Ovary (tissue), 9 donors: Measurements from ENCODE around the gene FNBP1L. TPM values are rescaled to one million over a fixed set of nuclear protein-coding genes. Genes with fewer than 3 reads are reported as not detected.
"Not testable (repeated sequence)": the region's sequence is repeated elsewhere in the genome, so short reads cannot be mapped to it uniquely, and the experiment has no call there.

ENCODE experiments used
- DNase-seq, 5 donors: peaks; one replicate each; pipeline ENCODE4 v3.0.0-alpha.2; 2019 to 2020
- H3K27ac ChIP-seq, 2 donors: fragments of 200-600 bp; one replicate each; pipeline versions ENCODE4 v1.5.1 to v1.8.0; 2019 to 2022
- H3K27me3 ChIP-seq: fragments of 200-600 bp; one replicate; pipeline ENCODE4 v1.8.0; 2022
- H3K36me3 ChIP-seq: fragments of 200-600 bp; sonication (generic); one replicate; pipeline ENCODE4 v1.5.1; 2019
- H3K4me1 ChIP-seq: one replicate; pipeline ENCODE4 v1.8.1; 2013; ENCODE audit warnings: mild to moderate bottlenecking, moderate library complexity; ENCODE audit not compliant: insufficient read depth
- H3K4me3 ChIP-seq: fragments of 200-600 bp; sonication (generic); one replicate; pipeline ENCODE4 v1.5.1; 2017
- H3K9me3 ChIP-seq, 2 donors: fragments of 200-600 bp in 1 of 2; sonication (generic) in 1 of 2; one replicate each; pipeline versions ENCODE4 v1.5.1 to v1.8.1; 2013 to 2019; ENCODE audit warnings: mild to moderate bottlenecking in 1 of 2, moderate library complexity in 1 of 2
- CTCF ChIP-seq, 3 donors: fragments of 450-650 bp in 2 of 3; fragments of 200-600 bp in 1 of 3; IDR thresholded peaks; one replicate each; pipeline versions ENCODE4 v1.5.1 to v1.8.0; 2016 to 2022; ENCODE audit warnings: antibody characterized with exemption in 3 of 3, mild to moderate bottlenecking in 1 of 3
- EP300 ChIP-seq: sonication (generic); formaldehyde crosslinking; IDR thresholded peaks from one replicate; pipeline ENCODE4 v1.6.1; 2017; ENCODE audit warnings: antibody characterized with exemption
- POLR2A ChIP-seq: fragments of 450-650 bp; IDR thresholded peaks from one replicate; pipeline ENCODE4 v1.6.1; 2017; ENCODE audit warnings: antibody characterized with exemption, mild to moderate bottlenecking, moderate library complexity
- WGBS, 3 donors: extraction: QIAGEN DNeasy Blood & Tissue Kit in 1 of 3; methylation state at CpG; one replicate each; pipeline versions ENCODE4 v1.1.5 to v1.1.7; 2013 to 2017; 5-methylcytosine and 5-hydroxymethylcytosine counted together
- intact Hi-C, 4 donors: fragments of 100-400 bp; cut with DNase I; formaldehyde crosslinking; loops; one replicate each; pipeline versions ENCODE4 v1.11.0 to v1.15.1; 2022 to 2023
- polyA plus RNA-seq, 2 donors: library from polyadenylated mRNA; stranded (reverse); fragments of 200-250 nt in 1 of 2; fragments of 350-450 nt in 1 of 2; fragmentation: Illumina TruSeq in 1 of 2; extraction: RNeasy Lipid Tissue Mini Kit (QIAGEN cat#74804) in 1 of 2; gene quantifications; one replicate each; pipeline ENCODE4 v1.2.3, GENCODE V29; 2013 to 2014
- total RNA-seq, 7 donors: library from RNA; depleted of rRNA in 2 of 7; stranded (reverse); fragments of >200 nt in 2 of 7; fragmentation: NEBNext Ultra II Directional in 3 of 7; extraction: Animal tissue kit (Norgen Biotek cat#: 25700) in 3 of 7; gene quantifications; one replicate each; pipeline versions ENCODE4 v1.1.0 to v1.2.4, GENCODE V29; 2016 to 2023
- donor health status: DM: no; HTN: no; CAD: no; lungs with moderate emphysema.
- donor health status: DM: no; HTN: no; CAD: no.
- donor health status: Bipolar disorder and iron deficiency.
- donor health status: DM: yes; HTN: yes; CAD: no.
- donor health status: DM: no; HTN: no; CAD: no.
- donor health status: DM: yes; HTN: yes; CAD: no.

The FNBP1L gene
- total and polyA plus RNA-seq, 9 donors: 11.9 to 27.6 (median 18.4) TPM

GRCh38 chr1:93471284-93471683, 23.4 kb downstream of the FNBP1L start:
- WGBS, 3 donors: 60 to 76% (median 70%) methylated on average over 6 of the region's 6 CpGs
- no peak overlapping the region for H3K27ac ChIP-seq
- no peak overlapping the region for H3K4me3 ChIP-seq
- intact Hi-C loops: no loop called here
- TF ChIP-seq CTCF (IDR thresholded peaks at IDR 0.05) (no peak), EP300 (no peak), POLR2A (no peak)
- H3K4me1 ChIP-seq: peaks cover 2% of the 10 kb centered on the region
- H3K9me3 ChIP-seq: no peaks in the 10 kb centered on the region
- H3K36me3 ChIP-seq: no peaks in the 10 kb centered on the region
- no peaks in the 10 kb centered on the region for H3K27me3 ChIP-seq
- DNase-seq: no peak

- WGBS, 3 donors: 75 to 78% (median 76%) methylated on average over 1 of the region's 1 CpG
- no peak for DNase-seq
- Histone ChIP-seq H3K4me1 (peaks cover 2% of the 10 kb centered on the region), H3K27ac (no peak overlapping the region), H3K27me3 (no peaks in the 10 kb centered on the region), H3K36me3 (no peaks in the 10 kb centered on the region), H3K9me3 (no peaks in the 10 kb centered on the region), H3K4me3 (no peak overlapping the region)
- TF ChIP-seq EP300 (no peak), POLR2A (no peak), CTCF (IDR thresholded peaks at IDR 0.05) (no peak)
- intact Hi-C loops: no loop called here
Measured at GRCh38 chr1:93471911-93472310, 24.0 kb downstream of the FNBP1L start.

GRCh38 chr1:93474321-93474720, 26.4 kb downstream of the FNBP1L start:
- H3K27me3 ChIP-seq: no peaks in the 10 kb centered on the region
- H3K9me3 ChIP-seq: no peaks in the 10 kb centered on the region
- H3K36me3 ChIP-seq: no peaks in the 10 kb centered on the region
- peaks cover 2% of the 10 kb centered on the region for H3K4me1 ChIP-seq
- H3K4me3 ChIP-seq: no peak overlapping the region
- WGBS, 3 donors: 54 to 72% (median 59%) methylated on average over 2 of the region's 2 CpGs
- no peak for DNase-seq
- TF ChIP-seq POLR2A (no peak), CTCF (IDR thresholded peaks at IDR 0.05) (no peak), EP300 (no peak)
- no peak overlapping the region for H3K27ac ChIP-seq
- intact Hi-C loops: no loop called here

GRCh38 chr1:93475681-93476080, 27.8 kb downstream of the FNBP1L start:
- Histone ChIP-seq H3K27me3 (no peaks in the 10 kb centered on the region), H3K4me3 (no peak overlapping the region), H3K9me3 (no peaks in the 10 kb centered on the region), H3K27ac (no peak overlapping the region), H3K4me1 (peaks cover 2% of the 10 kb centered on the region), H3K36me3 (no peaks in the 10 kb centered on the region)
- intact Hi-C loops: no loop called here
- WGBS, 3 donors: 43 to 69% (median 52%) methylated on average over 1 of the region's 1 CpG
- no peak for DNase-seq
- TF ChIP-seq EP300: no peak
- no peak for TF ChIP-seq CTCF (IDR thresholded peaks at IDR 0.05)
- TF ChIP-seq POLR2A: no peak

GRCh38 chr1:93479133-93479745, 31.3 kb downstream of the FNBP1L start:
- H3K4me1 ChIP-seq, H3K36me3 ChIP-seq, H3K4me3 ChIP-seq, DNase-seq, H3K9me3 ChIP-seq, intact Hi-C loops, H3K27me3 ChIP-seq, H3K27ac ChIP-seq: not testable (repeated sequence)
- 81 to 87% (median 84%) methylated on average over 8 of the region's 8 CpGs for WGBS, 3 donors

- 94 to 96% (median 96%) methylated on average over 5 of the region's 5 CpGs for WGBS, 3 donors
- H3K27ac ChIP-seq, H3K36me3 ChIP-seq, H3K27me3 ChIP-seq, intact Hi-C loops, H3K9me3 ChIP-seq, DNase-seq, H3K4me3 ChIP-seq, H3K4me1 ChIP-seq: not testable (repeated sequence)
Measured at GRCh38 chr1:93481899-93482298, 34.0 kb downstream of the FNBP1L start.
